GM18867 (cell line): ENCODE results near the gene ZIC1.

Experiments used
- ATAC-seq: cut with Tn5 transposase; IDR thresholded peaks from one replicate; pipeline ENCODE4 v1.9.1; 2021; ENCODE audit warnings: mild to moderate bottlenecking, moderate library complexity; ENCODE audit not compliant: unreplicated experiment

ZIC1 gene

GRCh38 chr3:147408188-147409100 is 721 bp upstream of the ZIC1 start:
- ATAC-seq: no peak

DNA sequence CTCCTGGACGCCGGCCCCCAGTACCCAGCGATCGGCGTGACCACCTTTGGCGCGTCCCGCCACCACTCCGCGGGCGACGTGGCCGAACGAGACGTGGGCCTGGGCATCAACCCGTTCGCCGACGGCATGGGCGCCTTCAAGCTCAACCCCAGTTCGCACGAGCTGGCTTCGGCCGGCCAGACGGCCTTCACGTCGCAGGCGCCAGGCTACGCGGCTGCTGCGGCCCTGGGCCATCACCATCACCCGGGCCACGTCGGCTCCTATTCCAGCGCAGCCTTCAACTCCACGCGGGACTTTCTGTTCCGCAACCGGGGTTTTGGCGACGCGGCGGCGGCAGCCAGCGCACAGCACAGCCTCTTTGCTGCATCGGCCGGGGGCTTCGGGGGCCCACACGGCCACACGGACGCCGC is 956 bp downstream of the ZIC1 start:
- ATAC-seq: no peak

GRCh38 chr3:147410526-147411237 is 1.5 kb downstream of the ZIC1 start:
- no peak for ATAC-seq

GRCh38 chr3:147411238-147411814 is 2.2 kb downstream of the ZIC1 start:
- ATAC-seq: no peak

DNA sequence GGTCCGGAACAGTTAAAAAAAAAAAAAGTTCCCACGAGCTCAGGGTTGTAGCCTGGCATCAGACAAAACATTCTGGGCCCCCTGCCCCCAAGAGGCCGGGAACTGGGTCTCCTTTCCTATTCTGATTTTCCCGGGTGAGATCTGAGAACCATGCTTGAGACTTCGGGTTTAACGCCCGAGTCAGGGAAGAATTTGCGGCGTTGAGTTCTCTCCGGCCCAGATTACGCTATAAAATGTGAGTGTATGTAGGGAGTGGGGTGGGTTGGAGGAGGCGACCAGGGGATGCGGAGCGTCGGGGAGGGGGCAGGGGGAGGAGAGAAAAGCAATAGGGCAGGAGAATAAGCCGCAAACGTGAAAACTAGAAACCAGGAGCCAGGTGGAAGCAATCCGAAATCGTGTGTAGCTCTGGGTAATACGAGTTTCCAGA is 2.7 kb downstream of the ZIC1 start:
- ATAC-seq: no peak

DNA sequence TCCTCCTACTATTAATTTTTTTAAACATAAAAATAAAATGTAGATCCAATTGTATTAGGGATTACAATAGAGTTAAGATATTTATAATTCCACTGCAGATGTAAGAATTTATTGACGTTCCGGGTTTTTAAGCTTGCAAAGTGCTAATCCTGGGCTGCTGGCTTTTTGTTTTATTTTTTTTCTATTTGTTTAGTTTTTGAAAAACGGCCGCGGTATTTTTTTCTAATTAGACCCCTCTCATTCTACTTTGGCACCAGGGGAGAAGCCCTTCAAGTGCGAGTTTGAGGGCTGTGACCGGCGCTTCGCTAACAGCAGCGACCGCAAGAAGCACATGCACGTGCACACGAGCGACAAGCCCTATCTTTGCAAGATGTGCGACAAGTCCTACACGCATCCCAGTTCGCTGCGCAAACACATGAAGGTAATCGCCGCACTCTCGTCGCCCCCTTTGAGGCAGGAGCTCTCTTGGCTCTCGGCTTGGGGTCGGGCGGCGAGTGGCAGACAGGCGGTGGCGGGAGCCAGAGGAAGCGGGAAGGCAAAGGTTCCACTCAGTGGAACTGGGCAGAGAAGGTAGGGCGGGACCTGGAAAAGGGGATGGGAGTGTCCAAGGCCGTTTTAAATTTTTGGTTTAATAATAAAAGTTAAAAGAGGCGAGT is 3.2 kb downstream of the ZIC1 start:
- ATAC-seq: no peak

DNA sequence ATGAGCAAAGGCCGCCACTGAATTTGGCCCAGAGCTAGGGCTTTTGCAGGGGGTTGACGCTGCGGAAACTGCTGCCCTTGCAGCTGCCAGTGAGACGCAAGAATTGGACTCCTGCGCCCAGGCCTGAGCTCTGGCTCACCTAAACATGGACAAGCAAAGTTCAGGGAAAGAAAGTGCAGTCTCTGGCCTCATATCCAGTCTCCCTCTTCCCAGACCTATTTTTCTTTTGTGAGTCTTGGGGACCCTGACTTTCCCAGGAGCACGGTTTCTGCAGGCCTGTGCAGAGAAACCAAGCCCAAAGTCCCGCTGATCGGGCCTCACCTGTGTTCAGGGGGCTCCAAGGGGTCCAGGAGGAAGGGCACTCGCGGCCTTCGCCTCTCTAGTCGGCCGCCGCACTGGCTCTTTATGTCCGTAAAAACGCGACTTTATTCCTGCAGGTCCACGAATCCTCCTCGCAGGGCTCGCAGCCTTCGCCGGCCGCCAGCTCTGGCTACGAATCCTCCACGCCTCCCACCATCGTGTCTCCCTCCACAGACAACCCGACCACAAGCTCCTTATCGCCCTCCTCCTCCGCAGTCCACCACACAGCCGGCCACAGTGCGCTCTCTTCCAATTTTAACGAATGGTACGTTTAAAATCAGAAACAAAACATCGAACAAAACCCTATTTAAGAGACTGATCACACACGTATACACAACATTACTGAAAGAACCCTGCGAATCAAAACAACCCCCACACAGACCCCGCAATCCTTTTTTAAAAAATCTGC is 3.9 kb downstream of the ZIC1 start:
- ATAC-seq: no peak

GRCh38 chr3:147413686-147414389 is 4.7 kb downstream of the ZIC1 start:
- no peak for ATAC-seq

DNA sequence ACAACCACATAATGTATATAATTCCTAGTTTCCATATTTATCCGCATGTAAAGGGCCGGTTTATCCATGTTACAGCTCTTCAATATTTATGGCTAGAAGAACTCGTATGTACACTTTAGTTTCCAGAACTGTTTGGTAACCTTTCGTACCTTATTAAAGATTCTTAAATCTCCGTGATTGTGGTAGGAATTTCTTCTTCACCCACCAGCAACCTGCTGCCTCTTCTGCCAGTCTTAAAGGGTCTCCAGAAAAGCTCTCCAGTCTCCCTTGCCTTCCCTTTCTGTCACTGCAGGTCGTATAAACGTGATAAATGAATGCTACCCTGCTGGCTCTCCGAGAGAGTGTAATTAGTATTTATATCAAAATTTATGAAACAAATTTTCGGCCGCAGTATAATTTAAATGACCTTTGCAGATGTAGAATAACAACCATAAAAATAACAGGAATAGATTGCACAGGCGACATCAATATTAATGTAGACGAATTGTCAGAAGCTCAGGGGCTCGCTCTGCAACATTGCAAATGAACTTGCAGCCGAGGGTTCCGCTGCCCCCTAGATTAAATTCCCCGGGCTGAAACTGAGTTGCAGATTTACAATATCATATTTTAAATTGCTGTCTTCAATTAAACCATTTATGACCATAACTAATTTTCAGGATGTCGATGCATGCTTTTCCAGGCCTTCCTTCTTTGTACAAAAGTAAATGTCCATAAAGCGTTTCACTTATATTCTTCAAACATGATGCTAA is 5.4 kb downstream of the ZIC1 start:
- no peak for ATAC-seq

- no peak for ATAC-seq
Observed at GRCh38 chr3:147415286-147415685, 6.1 kb downstream of the ZIC1 start.

GRCh38 chr3:147415874-147416273 is 6.7 kb downstream of the ZIC1 start:
- no peak for ATAC-seq

DNA sequence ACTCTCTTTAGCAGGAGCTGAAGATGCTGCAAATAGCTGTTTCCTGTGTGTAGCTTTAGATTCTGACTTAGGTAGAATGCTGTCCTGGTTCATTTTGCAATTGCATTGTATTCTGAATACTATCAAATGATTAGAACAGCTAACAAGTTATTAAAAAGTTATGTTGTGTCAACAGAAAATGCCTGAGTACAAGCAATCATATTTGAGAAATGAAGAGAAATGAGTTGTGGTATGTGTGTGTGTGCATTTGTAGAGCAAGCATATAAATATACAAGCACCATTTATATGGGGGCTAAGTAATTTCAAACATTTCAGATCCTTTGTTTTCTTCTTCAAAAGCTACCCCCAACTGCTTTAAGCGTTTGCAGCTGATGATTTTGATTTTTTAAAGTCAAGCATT is 7.8 kb downstream of the ZIC1 start:
- ATAC-seq: no peak

- no peak for ATAC-seq
Observed at GRCh38 chr3:147417551-147418295, 8.6 kb downstream of the ZIC1 start.

DNA sequence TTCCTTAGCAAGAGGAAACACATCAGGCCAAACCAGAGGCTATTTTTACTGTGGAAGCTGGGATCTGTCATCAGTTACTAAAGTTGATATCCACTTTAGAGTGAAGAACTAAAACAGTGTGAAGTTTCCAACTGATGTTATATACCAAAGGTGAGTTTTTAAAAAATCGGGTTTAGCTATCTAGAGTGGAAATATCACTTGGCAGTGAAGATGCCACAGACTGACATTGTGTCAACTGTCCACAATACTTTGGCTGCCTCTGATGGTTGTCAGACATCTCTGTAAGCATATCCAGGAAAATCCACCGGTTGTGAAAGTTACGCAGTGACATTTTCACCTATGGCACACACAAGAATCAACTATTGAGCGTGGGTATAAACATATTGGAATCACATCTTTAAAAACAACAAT is 9.2 kb downstream of the ZIC1 start:
- no peak for ATAC-seq

DNA sequence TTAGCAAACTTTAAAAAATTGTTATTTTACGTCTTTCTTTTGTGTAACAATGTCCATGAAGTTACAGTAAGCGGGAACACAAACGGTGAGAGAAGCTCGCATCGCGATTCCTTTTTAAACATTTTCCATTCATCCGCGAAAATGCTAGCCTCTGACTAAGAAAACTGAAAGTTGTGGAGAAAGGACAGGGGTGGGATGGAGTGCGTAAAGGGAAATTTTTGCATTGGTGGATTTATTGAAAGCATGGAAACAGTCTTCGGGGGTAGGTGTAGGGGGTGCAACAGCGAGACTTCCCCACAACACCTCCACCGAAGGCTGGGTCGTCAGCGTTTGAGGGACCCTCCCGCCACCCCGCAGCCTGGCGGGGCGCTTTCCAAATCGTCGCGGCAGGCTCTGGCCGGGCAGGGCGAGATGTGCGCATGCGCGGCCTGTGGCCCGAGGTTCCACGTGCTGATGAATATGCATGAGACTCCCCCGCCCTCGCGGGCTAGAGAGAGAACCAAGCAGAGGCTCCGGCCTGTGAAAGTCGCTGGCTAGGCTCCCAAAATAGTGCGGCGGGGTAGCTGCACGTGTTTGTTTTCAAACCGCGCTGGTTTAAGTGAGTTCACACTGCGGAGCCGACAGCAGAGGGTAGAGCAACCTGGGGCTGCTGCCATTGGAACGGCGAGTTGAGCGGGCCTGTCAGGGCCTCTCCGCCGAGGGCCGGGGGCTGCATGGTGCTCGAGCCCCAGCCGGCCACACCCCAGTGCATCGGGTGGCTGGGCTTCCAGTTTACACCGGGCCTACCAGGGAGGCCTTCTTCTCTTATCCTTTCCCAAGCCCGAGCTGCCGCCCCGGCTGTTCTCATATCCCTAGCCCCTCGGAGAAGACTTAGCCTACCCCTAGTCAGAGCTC is 9.9 kb downstream of the ZIC1 start:
- ATAC-seq: peak; percentile 49

- ATAC-seq: no peak
Observed at GRCh38 chr3:147419781-147420224, 10.6 kb downstream of the ZIC1 start.
